ENCODE data around the gene BMPR2.
"Not testable (repeated sequence)": the region's sequence is repeated elsewhere in the genome, so short reads cannot be mapped to it uniquely, and the experiment has no call there.

The BMPR2 gene

DNA sequence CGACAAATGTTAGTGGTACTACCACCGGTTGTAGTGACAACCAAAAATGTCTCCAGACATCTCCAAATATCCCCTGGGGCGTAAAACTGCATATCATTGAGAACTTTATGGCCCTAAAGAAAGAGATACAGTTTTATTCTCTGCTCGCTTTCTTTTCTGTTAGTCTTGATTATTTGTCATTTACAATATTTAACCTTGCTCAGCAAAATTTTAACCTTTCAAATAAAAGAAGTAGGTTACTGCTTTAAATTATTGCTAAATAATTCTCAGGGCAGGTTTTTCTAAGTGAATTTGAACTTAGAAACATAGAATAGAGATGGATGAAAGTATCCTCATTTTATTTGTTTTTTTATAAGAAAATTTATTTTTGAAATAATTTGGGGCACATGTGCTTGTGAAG, 67.9 kb downstream of the BMPR2 start:
- FAIRE-seq (no peak), DNase-seq (ENCODE audit: insufficient read length, low spot score) (no peak)

GRCh38 chr2:202449344-202449743, 73.2 kb downstream of the BMPR2 start:
- FAIRE-seq (no peak), DNase-seq (ENCODE audit: insufficient read length, low spot score) (no peak)

GRCh38 chr2:202450785-202451184, 74.7 kb downstream of the BMPR2 start:
- no peak for DNase-seq (ENCODE audit: insufficient read length, low spot score)
- no peak for FAIRE-seq

DNA sequence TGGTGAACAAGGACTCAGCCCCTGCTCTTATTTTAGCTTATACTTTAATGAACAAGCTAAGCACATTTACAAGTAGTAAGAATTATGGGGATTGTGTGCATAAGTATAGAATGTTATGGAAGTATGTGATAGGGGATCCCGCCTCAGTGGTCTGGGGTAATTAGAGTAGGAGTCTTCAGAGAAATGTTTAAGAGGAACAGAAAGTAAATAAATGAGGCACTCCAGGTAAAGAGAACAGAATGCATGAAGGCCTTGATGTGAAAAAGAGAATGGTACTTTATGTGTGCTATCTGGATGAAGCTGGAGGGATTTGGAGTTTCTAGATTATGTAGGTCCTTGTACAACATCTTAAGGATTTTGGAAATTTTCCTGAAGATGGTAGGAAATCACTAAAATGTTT, 76.6 kb downstream of the BMPR2 start:
- FAIRE-seq (no peak), DNase-seq (ENCODE audit: insufficient read length, low spot score) (no peak)

DNA sequence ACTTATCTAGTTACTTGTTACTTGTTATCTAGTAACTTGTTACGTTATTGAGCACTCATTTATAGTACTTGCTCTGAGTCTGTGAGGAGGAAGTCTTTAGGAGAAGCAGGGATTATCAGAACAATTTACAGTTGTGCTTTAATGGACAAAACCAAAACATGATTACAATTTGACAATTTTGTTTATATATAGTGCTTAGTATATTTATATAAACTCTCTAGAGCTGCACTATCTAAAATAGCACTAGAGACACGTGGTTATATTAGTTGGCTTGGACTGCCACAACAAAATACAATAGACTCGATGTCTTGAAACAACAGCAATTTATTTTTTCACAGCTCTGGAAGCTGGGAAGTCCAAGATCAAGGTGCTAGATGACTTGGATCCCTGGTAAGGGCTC, 78.4 kb downstream of the BMPR2 start:
- no peak for FAIRE-seq

GRCh38 chr2:202455114-202455513, 79.0 kb downstream of the BMPR2 start:
- FAIRE-seq (no peak), DNase-seq (ENCODE audit: insufficient read length, low spot score) (no peak)

More for the DNA sequence above, 78.4 kb downstream of the BMPR2 start:
- no peak for DNase-seq (ENCODE audit: insufficient read length, low spot score)

- DNase-seq (ENCODE audit: insufficient read length, low spot score) (no peak), FAIRE-seq (no peak)
Observed at GRCh38 chr2:202460119-202460518, 84.0 kb downstream of the BMPR2 start.

DNA sequence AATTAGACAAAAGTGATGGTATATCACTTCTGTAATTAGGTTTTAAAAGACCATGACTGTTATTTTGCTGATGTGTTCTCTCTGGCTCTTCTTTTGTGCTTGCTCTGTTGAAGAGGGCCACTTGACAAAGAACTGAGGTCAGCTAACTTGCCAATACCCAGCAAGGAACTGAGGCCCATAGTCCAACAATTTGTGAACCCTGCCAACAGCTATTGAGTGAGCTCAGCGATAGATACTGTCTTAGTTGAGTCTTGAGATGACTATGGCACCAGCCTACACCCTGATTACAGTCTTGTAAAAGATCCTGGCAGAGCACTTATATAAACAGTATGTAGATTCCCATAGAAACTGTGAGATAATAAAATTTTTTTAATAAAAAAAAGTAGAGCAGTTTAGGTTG, 103.0 kb downstream of the BMPR2 start:
- DNase-seq (ENCODE audit: insufficient read length, low spot score): no peak
- no peak for FAIRE-seq

- FAIRE-seq: no peak
- no peak for DNase-seq (ENCODE audit: insufficient read length, low spot score)
Observed at GRCh38 chr2:202479610-202480009, 103.5 kb downstream of the BMPR2 start.

DNA sequence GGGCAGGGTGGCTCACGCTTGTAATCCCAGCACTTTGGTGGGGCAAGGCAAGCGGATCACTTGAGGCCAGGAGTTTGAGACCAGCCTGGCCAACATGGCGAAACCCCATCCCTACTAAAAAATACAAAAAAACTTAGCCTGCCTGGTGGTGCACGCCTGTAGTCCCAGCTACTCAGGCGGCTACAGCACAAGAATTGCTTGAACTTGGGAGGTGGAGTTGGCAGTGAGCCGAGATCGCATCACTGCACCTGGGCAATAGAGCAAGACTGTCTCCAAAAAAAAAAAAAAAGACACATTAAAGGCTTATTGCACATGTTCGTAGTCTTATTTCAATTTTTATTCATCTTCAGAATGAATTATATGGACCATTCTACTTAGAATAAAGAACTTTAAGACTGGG, 110.2 kb downstream of the BMPR2 start:
- FAIRE-seq (no peak), DNase-seq (ENCODE audit: insufficient read length, low spot score) (no peak)

- no peak for FAIRE-seq
- no peak for DNase-seq (ENCODE audit: insufficient read length, low spot score)
Observed at GRCh38 chr2:202488671-202489070, 112.5 kb downstream of the BMPR2 start.

DNA sequence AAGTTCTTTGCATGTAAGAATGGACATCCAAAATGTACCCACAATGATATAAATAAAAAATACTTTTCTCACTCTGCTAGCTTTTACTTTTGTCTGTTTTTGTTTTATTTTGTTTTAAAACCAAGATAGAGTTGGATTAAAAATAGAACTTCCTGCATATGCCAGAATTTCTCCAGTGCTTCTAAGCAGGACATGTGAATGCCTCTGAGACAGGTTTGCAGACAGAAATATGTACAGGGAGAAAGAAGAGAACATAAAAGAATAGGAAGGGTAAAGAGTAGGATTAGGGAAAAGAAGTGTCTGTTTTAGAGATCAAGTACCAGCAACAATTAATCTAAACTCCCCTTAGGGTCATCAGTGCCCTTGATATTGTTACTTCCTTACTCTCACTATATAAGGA, 114.4 kb downstream of the BMPR2 start:
- DNase-seq (ENCODE audit: insufficient read length, low spot score): no peak
- no peak for FAIRE-seq

DNA sequence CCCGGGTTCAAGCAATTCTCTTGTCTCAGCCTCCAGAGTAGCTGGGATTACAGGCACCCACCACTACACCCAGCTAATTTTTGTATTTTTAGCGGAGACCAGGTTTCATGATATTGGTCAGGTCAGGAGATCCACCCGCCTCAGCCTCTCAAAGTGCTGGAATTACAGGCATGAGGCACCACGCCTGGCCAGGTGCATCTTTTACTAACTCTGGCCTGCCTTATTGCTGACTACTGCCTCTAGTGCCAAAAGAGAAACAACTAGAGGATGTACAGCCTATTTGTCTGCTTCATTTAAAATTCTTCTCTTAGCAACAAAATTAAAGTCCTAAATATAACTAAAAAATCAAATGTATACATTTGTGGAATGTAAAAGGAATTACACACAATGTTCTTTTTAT, 115.4 kb downstream of the BMPR2 start:
- DNase-seq (ENCODE audit: insufficient read length, low spot score) (no peak), FAIRE-seq (no peak)

GRCh38 chr2:202494300-202495229, 118.4 kb downstream of the BMPR2 start:
- FAIRE-seq (no peak), DNase-seq (ENCODE audit: insufficient read length, low spot score) (no peak)

GRCh38 chr2:202495230-202495604, 119.1 kb downstream of the BMPR2 start:
- FAIRE-seq: no peak

GRCh38 chr2:202496835-202497472, 120.8 kb downstream of the BMPR2 start:
- DNase-seq (ENCODE audit: insufficient read length, low spot score); FAIRE-seq: not testable (repeated sequence)

More at GRCh38 chr2:202495230-202495604, 119.1 kb downstream of the BMPR2 start:
- no peak for DNase-seq (ENCODE audit: insufficient read length, low spot score)

DNA sequence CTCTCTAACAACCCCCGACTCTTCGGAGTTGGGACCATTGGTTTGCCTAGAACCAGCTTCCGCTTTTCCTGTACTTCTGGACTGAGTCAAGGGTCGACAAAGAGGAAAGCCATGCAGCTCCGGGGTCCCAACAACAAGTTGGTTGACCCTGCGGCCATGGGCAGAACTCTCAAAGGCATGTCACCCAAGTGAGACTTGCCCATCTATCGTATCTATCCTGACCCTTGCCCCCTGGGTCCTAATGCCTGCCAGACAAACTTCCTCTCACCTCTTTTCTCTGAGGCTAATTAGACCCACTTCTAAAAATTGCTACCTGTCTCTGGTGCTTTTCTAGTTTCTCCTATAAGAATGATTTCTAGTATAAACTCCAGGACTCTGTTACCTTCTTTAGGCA, 121.3 kb downstream of the BMPR2 start:
- not testable (repeated sequence) for DNase-seq (ENCODE audit: insufficient read length, low spot score); FAIRE-seq

- FAIRE-seq; DNase-seq (ENCODE audit: insufficient read length, low spot score): not testable (repeated sequence)
Observed at GRCh38 chr2:202499841-202500240, 123.7 kb downstream of the BMPR2 start.

- not testable (repeated sequence) for DNase-seq (ENCODE audit: insufficient read length, low spot score); FAIRE-seq
Observed at GRCh38 chr2:202503276-202503675, 127.1 kb downstream of the BMPR2 start.

GRCh38 chr2:202508686-202509085, 132.6 kb downstream of the BMPR2 start:
- FAIRE-seq (no peak), DNase-seq (ENCODE audit: insufficient read length, low spot score) (no peak)

DNA sequence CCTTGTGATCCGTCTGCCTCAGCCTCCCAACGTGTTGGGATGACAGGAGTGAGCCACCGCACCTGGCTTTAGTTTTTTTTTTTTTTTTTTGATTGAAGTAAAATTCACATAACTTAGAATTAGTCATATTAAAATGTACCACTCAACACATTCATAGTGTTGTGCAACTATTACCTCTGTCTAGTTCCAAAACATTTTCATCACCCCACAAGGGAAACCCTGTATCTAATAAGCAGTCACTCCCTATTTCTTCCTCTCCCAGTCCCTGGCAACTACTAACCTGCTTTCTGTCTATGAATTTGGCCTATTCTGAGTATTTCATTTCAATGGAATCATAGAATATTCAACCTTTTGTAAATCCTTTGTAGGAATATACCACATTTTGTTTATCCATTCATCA, 134.8 kb downstream of the BMPR2 start:
- DNase-seq (ENCODE audit: insufficient read length, low spot score): no peak
- FAIRE-seq: no peak

GRCh38 chr2:202512176-202512575, 136.0 kb downstream of the BMPR2 start:
- no peak for FAIRE-seq
- DNase-seq (ENCODE audit: insufficient read length, low spot score): no peak
